Lung (tissue), 12 donors: ENCODE measurements around the gene ANAPC15. TPM values are rescaled to one million over a fixed set of nuclear protein-coding genes. Genes with fewer than 3 reads are reported as not detected.
A peak's percentile ranks its signal among the peaks of the same experiment; 100 is the strongest.

Experiments
- ATAC-seq: fragments of 200-7000 bp; cut with Tn5 transposase; one replicate; pipeline ENCODE4 v1.9.1; 2020; ENCODE audit warnings: moderate number of reproducible peaks; ENCODE audit not compliant: insufficient read depth, low FRiP score
- DNase-seq, 3 donors: peaks; one replicate each; pipeline ENCODE4 v3.0.0-alpha.2; 2013 to 2017
- H3K27ac ChIP-seq, 2 donors: one replicate each; pipeline ENCODE4 v1.5.1; 2013; ENCODE audit warnings: mild to moderate bottlenecking in 2 of 2, moderate library complexity in 2 of 2, control low read depth in 1 of 2, inconsistent platforms in 1 of 2, low read depth in 1 of 2, low read length in 1 of 2
- H3K27me3 ChIP-seq, 3 donors: one replicate each; pipeline ENCODE4 v1.5.1; 2013; ENCODE audit warnings: low read length in 2 of 3; ENCODE audit not compliant: control insufficient read depth in 3 of 3, insufficient read depth in 3 of 3
- H3K36me3 ChIP-seq, 4 donors: one replicate each; pipeline ENCODE4 v1.5.1; 2013; ENCODE audit warnings: low read length in 4 of 4, mild to moderate bottlenecking in 1 of 4, moderate library complexity in 1 of 4; ENCODE audit not compliant: control insufficient read depth in 4 of 4, insufficient read depth in 4 of 4
- H3K4me1 ChIP-seq, 5 donors: one replicate each; pipeline ENCODE4 v1.5.1; 2013; ENCODE audit warnings: low read length in 5 of 5, mild to moderate bottlenecking in 2 of 5, moderate library complexity in 1 of 5; ENCODE audit not compliant: control insufficient read depth in 5 of 5, insufficient read depth in 5 of 5
- H3K4me3 ChIP-seq: one replicate; pipeline ENCODE4 v1.5.1; 2013; ENCODE audit warnings: mild to moderate bottlenecking, control low read depth, moderate library complexity
- H3K9ac ChIP-seq, 2 donors: one replicate each; pipeline ENCODE4 v1.5.1; 2013; ENCODE audit warnings: low read length in 2 of 2, control low read depth in 1 of 2; ENCODE audit not compliant: insufficient read depth in 1 of 2
- H3K9me3 ChIP-seq, 4 donors: one replicate each; pipeline ENCODE4 v1.5.1; 2013; ENCODE audit warnings: low read length in 3 of 4, mild to moderate bottlenecking in 1 of 4, moderate library complexity in 1 of 4; ENCODE audit not compliant: control insufficient read depth in 4 of 4, insufficient read depth in 3 of 4
- WGBS, 2 donors: extraction: QIAGEN DNeasy Blood & Tissue Kit; methylation state at CpG; one replicate each; pipeline ENCODE4 v1.1.7; 2013; 5-methylcytosine and 5-hydroxymethylcytosine counted together
- polyA plus RNA-seq, 2 donors: library from polyadenylated mRNA; stranded (reverse); fragments of 200-250 nt; gene quantifications; one replicate each; pipeline ENCODE4 v1.2.1, GENCODE V29; 2013
- total RNA-seq, 2 donors: library from RNA; depleted of rRNA in 1 of 2; stranded (reverse); fragments of >200 nt in 1 of 2; gene quantifications; one replicate each; pipeline ENCODE4 v1.2.1, GENCODE V29; 2014 to 2021
- TF ChIP-seq, protein P1 (sequence below): IDR thresholded peaks from 2 replicates; pipeline ENCODE4 v1.5.1; 2012; ENCODE audit warnings: mild to moderate bottlenecking; ENCODE audit errors: control extremely low read depth, extremely low read depth
- donor health status: control.
- donor health status: control.
- donor health status: Bipolar disorder and iron deficiency.
- donor health status: healthy.
- donor health status: DM: yes; HTN: yes; CAD: no.

ANAPC15 gene
- total and polyA plus RNA-seq, 4 donors, result 11.3 to 72.0 (median 47.9) TPM

DNA sequence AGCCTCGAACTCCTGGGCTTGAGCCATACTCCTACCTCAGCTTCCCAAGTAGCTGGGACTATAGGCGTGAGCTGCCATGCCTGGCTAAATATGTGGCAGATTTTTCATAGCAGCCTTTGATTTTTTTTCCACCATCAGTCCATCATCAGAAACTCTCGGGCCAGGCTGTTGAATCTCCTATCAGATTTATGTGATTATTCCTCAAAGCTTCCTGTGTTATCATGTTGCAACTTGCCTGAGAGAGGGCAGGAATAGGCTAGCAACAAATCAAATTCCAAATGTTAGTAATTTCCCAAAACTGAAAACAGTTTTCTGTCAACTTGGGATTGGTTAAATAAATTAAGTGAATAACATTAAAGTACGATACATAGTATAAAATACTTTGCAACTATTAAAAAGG, 28.4 kb downstream of the ANAPC15 start:
- H3K4me3 ChIP-seq, result no peak overlapping the region
- no peak for DNase-seq
- peaks cover 0 to 12% (median 6%) of the 10 kb centered on the region in 4 donors for H3K36me3 ChIP-seq
- H3K4me1 ChIP-seq, result peaks cover 0 to 12% (median 4%) of the 10 kb centered on the region in 5 donors
- ATAC-seq, result no peak
- no peak overlapping the region for H3K27ac ChIP-seq
- H3K27me3 ChIP-seq, result no peaks in the 10 kb centered on the region
- TF ChIP-seq, protein P1, sequence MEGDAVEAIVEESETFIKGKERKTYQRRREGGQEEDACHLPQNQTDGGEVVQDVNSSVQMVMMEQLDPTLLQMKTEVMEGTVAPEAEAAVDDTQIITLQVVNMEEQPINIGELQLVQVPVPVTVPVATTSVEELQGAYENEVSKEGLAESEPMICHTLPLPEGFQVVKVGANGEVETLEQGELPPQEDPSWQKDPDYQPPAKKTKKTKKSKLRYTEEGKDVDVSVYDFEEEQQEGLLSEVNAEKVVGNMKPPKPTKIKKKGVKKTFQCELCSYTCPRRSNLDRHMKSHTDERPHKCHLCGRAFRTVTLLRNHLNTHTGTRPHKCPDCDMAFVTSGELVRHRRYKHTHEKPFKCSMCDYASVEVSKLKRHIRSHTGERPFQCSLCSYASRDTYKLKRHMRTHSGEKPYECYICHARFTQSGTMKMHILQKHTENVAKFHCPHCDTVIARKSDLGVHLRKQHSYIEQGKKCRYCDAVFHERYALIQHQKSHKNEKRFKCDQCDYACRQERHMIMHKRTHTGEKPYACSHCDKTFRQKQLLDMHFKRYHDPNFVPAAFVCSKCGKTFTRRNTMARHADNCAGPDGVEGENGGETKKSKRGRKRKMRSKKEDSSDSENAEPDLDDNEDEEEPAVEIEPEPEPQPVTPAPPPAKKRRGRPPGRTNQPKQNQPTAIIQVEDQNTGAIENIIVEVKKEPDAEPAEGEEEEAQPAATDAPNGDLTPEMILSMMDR, result no peak
- H3K9me3 ChIP-seq, result no peaks in the 10 kb centered on the region
- no peak overlapping the region for H3K9ac ChIP-seq
- WGBS, 2 donors, result 86 to 87% methylated on average over 4 of the region's 4 CpGs

DNA sequence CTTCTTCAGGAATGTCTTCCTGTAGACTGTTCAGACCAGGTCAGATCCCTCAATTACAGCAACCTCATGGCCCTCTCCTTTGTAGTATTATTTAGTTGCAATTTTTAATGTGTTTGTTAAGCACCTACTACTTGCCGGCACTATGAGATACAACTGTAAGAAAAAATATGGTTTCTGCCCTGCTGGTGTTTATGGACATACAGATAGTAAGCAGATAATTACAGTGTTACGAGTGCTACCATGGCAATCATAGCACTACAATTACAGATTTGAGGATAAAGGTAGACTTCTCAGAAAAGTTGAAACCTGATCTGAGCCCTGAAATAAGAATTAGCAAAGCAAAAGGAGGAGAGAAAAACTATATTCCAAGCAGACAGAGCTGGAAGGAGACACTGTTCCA, 29.1 kb downstream of the ANAPC15 start:
- TF ChIP-seq, protein P1, result no peak
- 93 to 94% methylated on average over 2 of the region's 2 CpGs for WGBS, 2 donors
- H3K4me1 ChIP-seq, result peaks cover 0 to 19% (median under 1%) of the 10 kb centered on the region in 5 donors
- ATAC-seq (no peak), DNase-seq (no peak)
- H3K4me3 ChIP-seq, result no peak overlapping the region
- H3K36me3 ChIP-seq, result peaks cover 0 to 12% (median 4%) of the 10 kb centered on the region in 4 donors
- H3K27me3 ChIP-seq, result no peaks in the 10 kb centered on the region
- no peak overlapping the region for H3K9ac ChIP-seq
- no peaks in the 10 kb centered on the region for H3K9me3 ChIP-seq
- no peak overlapping the region for H3K27ac ChIP-seq

DNA sequence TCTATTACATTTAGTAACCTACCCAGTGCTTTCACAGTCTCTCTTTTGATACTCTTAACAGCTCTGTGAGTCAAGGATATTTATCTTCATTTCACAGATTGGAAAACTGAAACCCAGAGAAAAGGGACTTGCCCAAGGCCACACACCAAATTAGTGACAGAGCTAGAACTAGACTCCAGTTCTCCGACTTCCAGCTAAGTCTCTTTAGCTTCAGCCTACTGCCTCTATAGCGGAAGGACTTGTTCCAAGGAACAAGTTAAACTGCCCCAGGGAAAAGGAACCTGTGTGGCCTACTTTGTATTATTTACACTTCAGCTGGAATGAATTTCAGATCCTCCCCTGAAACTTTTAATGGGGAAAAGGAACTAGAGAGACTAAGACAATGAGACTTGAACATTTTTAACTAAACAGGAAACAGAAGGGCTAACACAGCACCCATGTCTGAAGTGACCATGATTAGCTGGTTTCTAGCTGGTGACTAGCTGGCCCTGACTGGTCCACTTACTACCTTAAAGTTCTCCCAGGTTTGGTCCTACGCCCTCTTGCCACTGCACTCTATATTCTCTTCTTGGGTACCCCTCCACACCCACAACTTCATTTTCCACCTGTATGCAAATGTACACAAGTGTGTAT, 30.6 kb downstream of the ANAPC15 start:
- H3K9ac ChIP-seq, result no peak overlapping the region
- DNase-seq (peak in 2 of 3 donors; percentile 34 to 42), ATAC-seq (no peak)
- H3K9me3 ChIP-seq, result no peaks in the 10 kb centered on the region
- H3K36me3 ChIP-seq, result peaks cover 0 to 7% (median 3%) of the 10 kb centered on the region in 4 donors
- H3K4me3 ChIP-seq, result no peak overlapping the region
- TF ChIP-seq, protein P1, result no peak
- H3K27me3 ChIP-seq, result no peaks in the 10 kb centered on the region
- peaks cover 0 to 21% (median 0%) of the 10 kb centered on the region in 5 donors for H3K4me1 ChIP-seq
- peak overlapping the region in 1 of 2 donors; percentile 93 for H3K27ac ChIP-seq
- 76 to 87% methylated on average over 3 of the region's 3 CpGs for WGBS, 2 donors
